ENCODE results near the gene PRICKLE3.
"Not testable (repeated sequence)": the region's sequence is repeated elsewhere in the genome, so short reads cannot be mapped to it uniquely, and the experiment has no call there.

The PRICKLE3 gene

GRCh38 chrX:49147936-49148335, 38.2 kb downstream of the PRICKLE3 start:
- TF ChIP-seq, protein P1, sequence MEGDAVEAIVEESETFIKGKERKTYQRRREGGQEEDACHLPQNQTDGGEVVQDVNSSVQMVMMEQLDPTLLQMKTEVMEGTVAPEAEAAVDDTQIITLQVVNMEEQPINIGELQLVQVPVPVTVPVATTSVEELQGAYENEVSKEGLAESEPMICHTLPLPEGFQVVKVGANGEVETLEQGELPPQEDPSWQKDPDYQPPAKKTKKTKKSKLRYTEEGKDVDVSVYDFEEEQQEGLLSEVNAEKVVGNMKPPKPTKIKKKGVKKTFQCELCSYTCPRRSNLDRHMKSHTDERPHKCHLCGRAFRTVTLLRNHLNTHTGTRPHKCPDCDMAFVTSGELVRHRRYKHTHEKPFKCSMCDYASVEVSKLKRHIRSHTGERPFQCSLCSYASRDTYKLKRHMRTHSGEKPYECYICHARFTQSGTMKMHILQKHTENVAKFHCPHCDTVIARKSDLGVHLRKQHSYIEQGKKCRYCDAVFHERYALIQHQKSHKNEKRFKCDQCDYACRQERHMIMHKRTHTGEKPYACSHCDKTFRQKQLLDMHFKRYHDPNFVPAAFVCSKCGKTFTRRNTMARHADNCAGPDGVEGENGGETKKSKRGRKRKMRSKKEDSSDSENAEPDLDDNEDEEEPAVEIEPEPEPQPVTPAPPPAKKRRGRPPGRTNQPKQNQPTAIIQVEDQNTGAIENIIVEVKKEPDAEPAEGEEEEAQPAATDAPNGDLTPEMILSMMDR (IDR thresholded peaks at IDR 0.05; ENCODE audit: insufficient read depth, low read depth, low read length, missing control alignments): no peak
- DNase-seq (ENCODE audit: low read depth): no peak
- no peak overlapping the region for H3K4me3 ChIP-seq (ENCODE audit: low read length)

GRCh38 chrX:49147282-49147681, 38.9 kb downstream of the PRICKLE3 start:
- TF ChIP-seq, protein P1 (IDR thresholded peaks at IDR 0.05; ENCODE audit: insufficient read depth, low read depth, low read length, missing control alignments): no peak
- no peak overlapping the region for H3K4me3 ChIP-seq (ENCODE audit: low read length)
- no peak for DNase-seq (ENCODE audit: low read depth)

- H3K4me3 ChIP-seq (ENCODE audit: low read length); DNase-seq (ENCODE audit: low read depth): not testable (repeated sequence)
Observed at GRCh38 chrX:49143154-49143553, 43.0 kb downstream of the PRICKLE3 start.

GRCh38 chrX:49142264-49142663, 43.9 kb downstream of the PRICKLE3 start:
- DNase-seq (ENCODE audit: low read depth): not testable (repeated sequence)
- TF ChIP-seq, protein P1 (IDR thresholded peaks at IDR 0.05; ENCODE audit: insufficient read depth, low read depth, low read length, missing control alignments): peak; percentile 33

GRCh38 chrX:49139713-49140112, 46.5 kb downstream of the PRICKLE3 start:
- no peak for DNase-seq (ENCODE audit: low read depth)
- TF ChIP-seq, protein P1 (IDR thresholded peaks at IDR 0.05; ENCODE audit: insufficient read depth, low read depth, low read length, missing control alignments): no peak
- no peak overlapping the region for H3K4me3 ChIP-seq (ENCODE audit: low read length)

More at GRCh38 chrX:49142264-49142663, 43.9 kb downstream of the PRICKLE3 start:
- H3K4me3 ChIP-seq (ENCODE audit: low read length): not testable (repeated sequence)

GRCh38 chrX:49137492-49137891, 48.7 kb downstream of the PRICKLE3 start:
- no peak for DNase-seq (ENCODE audit: low read depth)
- H3K4me3 ChIP-seq (ENCODE audit: low read length): no peak overlapping the region
- TF ChIP-seq, protein P1 (IDR thresholded peaks at IDR 0.05; ENCODE audit: insufficient read depth, low read depth, low read length, missing control alignments): no peak

DNA sequence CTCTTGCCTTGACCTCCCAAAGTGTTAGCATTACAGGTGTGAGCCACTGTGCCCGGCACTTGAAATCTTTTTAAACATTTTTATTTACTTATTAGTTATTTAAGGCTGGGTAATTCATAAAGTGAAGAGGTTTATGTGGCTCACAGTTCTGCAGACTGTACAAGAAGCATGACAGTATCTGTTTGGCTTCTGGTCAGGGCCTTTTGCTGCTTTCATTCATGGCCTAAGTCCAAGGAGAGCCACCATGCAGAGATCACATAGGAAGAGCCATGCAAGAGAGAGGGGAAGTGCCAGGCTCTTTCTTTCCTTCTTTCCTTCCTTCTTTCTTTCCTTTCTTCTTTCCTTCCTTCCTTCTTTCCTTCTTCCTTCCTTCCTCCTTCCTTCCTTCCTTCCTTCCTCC, 52.4 kb downstream of the PRICKLE3 start:
- no peak overlapping the region for H3K4me3 ChIP-seq (ENCODE audit: low read length)
- TF ChIP-seq, protein P1 (IDR thresholded peaks at IDR 0.05; ENCODE audit: insufficient read depth, low read depth, low read length, missing control alignments): no peak
- DNase-seq (ENCODE audit: low read depth): no peak

GRCh38 chrX:49132275-49132674, 53.9 kb downstream of the PRICKLE3 start:
- not testable (repeated sequence) for DNase-seq (ENCODE audit: low read depth); H3K4me3 ChIP-seq (ENCODE audit: low read length)
